Neural progenitor cell (in vitro differentiated cells): ENCODE results near the gene KCNMA1. TPM values are rescaled to one million over a fixed set of nuclear protein-coding genes. Genes with fewer than 3 reads are reported as not detected.

ENCODE experiments used
- DNase-seq: peaks from one replicate; pipeline ENCODE4 v3.0.0-alpha.2; 2016; ENCODE audit warnings: low spot score
- H2AFZ ChIP-seq: fragments of 200-600 bp; sonication (generic); replicated peaks from 2 replicates; pipeline ENCODE4 v1.6.1; 2016; ENCODE audit warnings: antibody characterized with exemption
- H3F3A ChIP-seq: fragments of 200-600 bp; sonication (generic); 2 replicates; pipeline ENCODE4 v1.6.1; 2016; ENCODE audit warnings: antibody characterized with exemption, low read depth
- H3K27ac ChIP-seq: fragments of 200-600 bp; sonication (generic); 2 replicates; pipeline ENCODE4 v1.5.1; 2016; ENCODE audit warnings: mild to moderate bottlenecking
- H3K27me3 ChIP-seq: fragments of 200-600 bp; sonication (generic); 2 replicates; pipeline ENCODE4 v1.6.1; 2016; ENCODE audit warnings: mild to moderate bottlenecking, moderate library complexity
- H3K36me3 ChIP-seq: fragments of 200-600 bp; sonication (generic); 2 replicates; pipeline ENCODE4 v1.5.1; 2016
- H3K4me1 ChIP-seq: fragments of 200-600 bp; sonication (generic); 2 replicates; pipeline ENCODE4 v1.6.1; 2016; ENCODE audit warnings: mixed run types
- H3K4me2 ChIP-seq: fragments of 200-600 bp; sonication (generic); 2 replicates; pipeline ENCODE4 v1.6.1; 2016
- H3K4me3 ChIP-seq: fragments of 200-600 bp; sonication (generic); 2 replicates; pipeline ENCODE4 v1.5.1; 2016
- H3K79me2 ChIP-seq: fragments of 200-600 bp; sonication (generic); 2 replicates; pipeline ENCODE4 v1.6.1; 2016; ENCODE audit warnings: low read depth
- H3K9ac ChIP-seq: fragments of 200-600 bp; sonication (generic); 2 replicates; pipeline ENCODE4 v1.6.1; 2016
- H3K9me3 ChIP-seq: fragments of 200-600 bp; sonication (generic); 2 replicates; pipeline ENCODE4 v1.5.1; 2016; ENCODE audit warnings: low read depth
- H4K20me1 ChIP-seq: fragments of 200-600 bp; sonication (generic); 2 replicates; pipeline ENCODE4 v1.6.1; 2016; ENCODE audit warnings: low read depth
- H3K27ac Mint-ChIP-seq: 3 replicates; pipeline ENCODE4 v1.8.0; 2021; ENCODE audit warnings: mixed read lengths
- H3K27me3 Mint-ChIP-seq: 2 replicates; pipeline ENCODE4 v1.8.0; 2022; ENCODE audit warnings: low read depth, mild to moderate bottlenecking, inconsistent platforms, moderate library complexity, mixed read lengths; ENCODE audit not compliant: insufficient read depth
- H3K36me3 Mint-ChIP-seq: 3 replicates; pipeline ENCODE4 v1.8.0; 2021; ENCODE audit warnings: mixed read lengths
- H3K4me1 Mint-ChIP-seq: 3 replicates; pipeline ENCODE4 v1.8.0; 2021; ENCODE audit warnings: mixed read lengths
- H3K4me3 Mint-ChIP-seq: 3 replicates; pipeline ENCODE4 v1.8.0; 2021; ENCODE audit warnings: mild to moderate bottlenecking, moderate library complexity, mixed read lengths
- H3K9me3 Mint-ChIP-seq: 3 replicates; pipeline ENCODE4 v1.8.0; 2020; ENCODE audit warnings: mixed read lengths
- EZH2 ChIP-seq: fragments of 200-600 bp; sonication (generic); IDR thresholded peaks from 2 replicates; pipeline ENCODE4 v1.6.1; 2017; ENCODE audit warnings: antibody characterized with exemption, mild to moderate bottlenecking, moderate library complexity
- EZH2phosphoT487 ChIP-seq: fragments of 200-600 bp; sonication (generic); IDR thresholded peaks from 2 replicates; pipeline ENCODE4 v1.6.1; 2017; ENCODE audit warnings: antibody characterized with exemption
- total RNA-seq: library from RNA; depleted of rRNA; stranded (reverse); fragments of >200 nt; gene quantifications from 2 replicates; pipeline ENCODE4 v1.2.3, GENCODE V29; 2015; ENCODE audit warnings: low replicate concordance
- TF ChIP-seq, protein P1 (sequence below): fragments of 200-600 bp; sonication (generic); IDR thresholded peaks from 2 replicates; pipeline ENCODE4 v1.5.1; 2017; ENCODE audit warnings: antibody characterized with exemption, mild to moderate bottlenecking

KCNMA1 gene
- total RNA-seq, 1 donor from 2014 or later = 2.4 TPM

- no peaks in the 10 kb centered on the region for H3K36me3 ChIP-seq
- Mint-ChIP-seq H3K27me3 (peaks cover 2% of the 10 kb centered on the region), H3K4me3 (no peak overlapping the region), H3K27ac (no peak overlapping the region), H3K9me3 (no peaks in the 10 kb centered on the region), H3K36me3 (no peaks in the 10 kb centered on the region), H3K4me1 (peaks cover 2% of the 10 kb centered on the region)
- no peaks in the 10 kb centered on the region for H3F3A ChIP-seq
- H3K27me3 ChIP-seq = peaks cover 5% of the 10 kb centered on the region
- no peak overlapping the region for H3K9ac ChIP-seq
- no peak for DNase-seq
- H3K9me3 ChIP-seq = no peaks in the 10 kb centered on the region
- H4K20me1 ChIP-seq = no peaks in the 10 kb centered on the region
- no peaks in the 10 kb centered on the region for H3K79me2 ChIP-seq
- peaks cover 11% of the 10 kb centered on the region for H3K4me1 ChIP-seq
- H3K27ac ChIP-seq = no peak overlapping the region
- no peak overlapping the region for H3K4me2 ChIP-seq
- TF ChIP-seq EZH2 = no peak
- no peak for TF ChIP-seq EZH2phosphoT487
- TF ChIP-seq, protein P1, sequence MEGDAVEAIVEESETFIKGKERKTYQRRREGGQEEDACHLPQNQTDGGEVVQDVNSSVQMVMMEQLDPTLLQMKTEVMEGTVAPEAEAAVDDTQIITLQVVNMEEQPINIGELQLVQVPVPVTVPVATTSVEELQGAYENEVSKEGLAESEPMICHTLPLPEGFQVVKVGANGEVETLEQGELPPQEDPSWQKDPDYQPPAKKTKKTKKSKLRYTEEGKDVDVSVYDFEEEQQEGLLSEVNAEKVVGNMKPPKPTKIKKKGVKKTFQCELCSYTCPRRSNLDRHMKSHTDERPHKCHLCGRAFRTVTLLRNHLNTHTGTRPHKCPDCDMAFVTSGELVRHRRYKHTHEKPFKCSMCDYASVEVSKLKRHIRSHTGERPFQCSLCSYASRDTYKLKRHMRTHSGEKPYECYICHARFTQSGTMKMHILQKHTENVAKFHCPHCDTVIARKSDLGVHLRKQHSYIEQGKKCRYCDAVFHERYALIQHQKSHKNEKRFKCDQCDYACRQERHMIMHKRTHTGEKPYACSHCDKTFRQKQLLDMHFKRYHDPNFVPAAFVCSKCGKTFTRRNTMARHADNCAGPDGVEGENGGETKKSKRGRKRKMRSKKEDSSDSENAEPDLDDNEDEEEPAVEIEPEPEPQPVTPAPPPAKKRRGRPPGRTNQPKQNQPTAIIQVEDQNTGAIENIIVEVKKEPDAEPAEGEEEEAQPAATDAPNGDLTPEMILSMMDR = no peak
- no peak overlapping the region for H3K4me3 ChIP-seq
- no peak overlapping the region for H2AFZ ChIP-seq
Observed at GRCh38 chr10:77120666-77121376, 516.8 kb downstream of the KCNMA1 start.

DNA sequence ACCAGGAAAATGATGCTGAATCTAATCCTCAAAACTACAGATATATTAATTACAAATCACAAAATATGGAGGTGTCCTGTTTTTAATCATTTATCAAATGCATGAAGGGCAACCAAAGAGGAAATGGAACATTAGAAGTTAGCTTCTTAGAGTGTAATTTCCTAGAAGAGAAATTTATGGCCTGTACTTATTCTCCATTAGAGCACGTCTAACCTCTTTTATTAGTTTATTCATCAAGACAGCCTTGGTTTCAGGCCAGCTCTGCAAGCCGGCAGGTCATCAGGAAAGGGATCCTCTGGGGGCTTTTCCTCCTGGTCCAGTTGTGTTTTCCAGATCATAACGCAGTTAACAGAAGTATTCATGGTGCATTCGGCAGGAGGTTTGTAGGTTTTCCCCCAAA is 517.6 kb downstream of the KCNMA1 start:
- H3K27ac ChIP-seq = no peak overlapping the region
- no peak for DNase-seq

DNA sequence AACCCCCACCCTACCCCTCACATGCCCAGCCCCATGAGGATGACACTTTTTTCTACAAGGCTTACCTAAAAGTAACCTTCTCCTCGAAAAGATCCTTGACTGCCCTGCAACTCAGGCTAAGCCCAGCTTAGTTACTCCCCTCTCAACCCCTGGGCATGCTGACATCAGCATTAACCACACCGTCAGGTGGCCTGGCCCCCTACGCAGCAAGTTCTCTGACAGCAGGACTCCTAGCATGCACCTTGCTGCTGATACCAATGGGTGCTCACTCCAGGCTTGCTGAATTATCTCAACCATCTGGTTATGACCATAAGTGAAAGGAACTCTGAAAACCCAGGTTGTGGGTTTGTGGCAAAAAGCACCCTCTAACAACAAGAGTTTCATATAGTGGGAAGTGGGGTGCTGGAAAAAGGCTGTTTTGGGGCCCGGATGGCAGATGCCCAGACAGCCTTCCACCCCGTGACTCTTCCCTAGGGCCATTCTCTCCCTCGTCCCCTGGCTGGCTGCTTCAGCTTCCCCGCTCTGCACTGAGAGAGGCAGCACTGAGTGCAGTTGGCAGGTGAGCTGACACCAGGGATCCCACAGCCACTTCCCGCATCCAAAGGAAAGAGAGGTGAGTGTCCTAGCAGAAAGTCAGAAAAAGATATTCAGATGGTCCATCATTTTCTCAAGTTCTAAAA is 518.9 kb downstream of the KCNMA1 start:
- no peak overlapping the region for H3K27ac Mint-ChIP-seq
- H3K27me3 Mint-ChIP-seq = peaks cover 4% of the 10 kb centered on the region
- Histone ChIP-seq H3K4me2 (no peak overlapping the region), H3K36me3 (no peaks in the 10 kb centered on the region), H3F3A (peaks cover 14% of the 10 kb centered on the region), H3K4me1 (peaks cover 23% of the 10 kb centered on the region), H3K9me3 (no peaks in the 10 kb centered on the region), H3K4me3 (no peak overlapping the region), H2AFZ (no peak overlapping the region), H3K9ac (no peak overlapping the region), H3K27me3 (peaks cover 5% of the 10 kb centered on the region), H3K27ac (no peak overlapping the region), H3K79me2 (no peaks in the 10 kb centered on the region), H4K20me1 (no peaks in the 10 kb centered on the region)
- H3K4me3 Mint-ChIP-seq = no peak overlapping the region
- no peak for DNase-seq
- TF ChIP-seq, protein P1 = no peak
- TF ChIP-seq EZH2 = no peak
- no peak for TF ChIP-seq EZH2phosphoT487
- peaks cover 4% of the 10 kb centered on the region for H3K4me1 Mint-ChIP-seq
- H3K36me3 Mint-ChIP-seq = no peaks in the 10 kb centered on the region
- no peaks in the 10 kb centered on the region for H3K9me3 Mint-ChIP-seq

More for the DNA sequence above, 517.6 kb downstream of the KCNMA1 start:
- H3K9me3 ChIP-seq = no peaks in the 10 kb centered on the region
- TF ChIP-seq EZH2phosphoT487 (no peak), EZH2 (no peak)
- TF ChIP-seq, protein P1 = no peak
- no peak overlapping the region for H3K9ac ChIP-seq
- H3K27ac Mint-ChIP-seq = no peak overlapping the region
- H3K27me3 ChIP-seq = peaks cover 5% of the 10 kb centered on the region
- H3K36me3 ChIP-seq = no peaks in the 10 kb centered on the region
- H4K20me1 ChIP-seq = no peaks in the 10 kb centered on the region
- no peak overlapping the region for H2AFZ ChIP-seq
- no peaks in the 10 kb centered on the region for H3K36me3 Mint-ChIP-seq
- H3F3A ChIP-seq = peaks cover 4% of the 10 kb centered on the region
- H3K4me1 ChIP-seq = peaks cover 12% of the 10 kb centered on the region
- H3K4me2 ChIP-seq = no peak overlapping the region
- no peak overlapping the region for H3K4me3 Mint-ChIP-seq
- H3K9me3 Mint-ChIP-seq = no peaks in the 10 kb centered on the region
- H3K4me3 ChIP-seq = no peak overlapping the region
- H3K79me2 ChIP-seq = no peaks in the 10 kb centered on the region
- peaks cover 2% of the 10 kb centered on the region for H3K27me3 Mint-ChIP-seq
- H3K4me1 Mint-ChIP-seq = peaks cover 2% of the 10 kb centered on the region
